ENCODE data around the gene AVPR2.

The AVPR2 gene

GRCh38 chrX:153929576-153929975, 25.1 kb downstream of the AVPR2 start:
- Histone ChIP-seq H3K4me2 (peak overlapping the region; percentile 79 to 99 (median 92)), H3K36me3 (peaks cover 25 to 42% (median 38%) of the 10 kb centered on the region in 11 experiments; a peak in 21 of 22 replicates), H3K4me1 (peaks cover 62 to 89% (median 78%) of the 10 kb centered on the region in 10 experiments), H3K27ac (peak overlapping the region in 10 of 11 experiments; percentile 35 to 100 (median 96); a peak in 19 of 22 replicates), H3K9me3 (replicated peaks in 1 of 11) (peaks cover 0 to 23% (median 0%) of the 10 kb centered on the region in 11 experiments; a peak in 3 of 22 replicates), H3K9ac (peak overlapping the region; percentile 8 to 99 (median 60); a peak in 16 of 22 replicates), H3K4me3 (peak overlapping the region in 8 of 10 experiments; percentile 33 to 75 (median 53); a peak in 7 of 20 replicates), H4K20me1 (peaks cover 80 to 97% (median 95%) of the 10 kb centered on the region in 11 experiments), H3K27me3 (peaks cover 63 to 84% (median 69%) of the 10 kb centered on the region in 11 experiments)
- no peak for TF ChIP-seq Cebpa-rat (IDR thresholded peaks at IDR 0.05)

- TF ChIP-seq Cebpa-rat (IDR thresholded peaks at IDR 0.05): no peak
- Histone ChIP-seq H3K4me1 (peaks cover 55 to 82% (median 72%) of the 10 kb centered on the region in 10 experiments), H3K27ac (peak overlapping the region in 10 of 11 experiments; percentile 10 to 100 (median 96); a peak in 17 of 22 replicates), H3K9ac (peak overlapping the region; percentile 9 to 99 (median 60); a peak in 17 of 22 replicates), H3K4me3 (no peak overlapping the region), H3K27me3 (peaks cover 58 to 79% (median 64%) of the 10 kb centered on the region in 11 experiments), H3K36me3 (peaks cover 25 to 42% (median 38%) of the 10 kb centered on the region in 11 experiments; a peak in 21 of 22 replicates), H3K9me3 (replicated peaks in 1 of 11) (peaks cover 0 to 21% (median 0%) of the 10 kb centered on the region in 11 experiments; a peak in 3 of 22 replicates), H3K4me2 (peak overlapping the region; percentile 79 to 99 (median 92)), H4K20me1 (peaks cover 80 to 93% (median 91%) of the 10 kb centered on the region in 11 experiments)
These were observed 25.8 kb downstream of the AVPR2 start for GRCh38 chrX:153930011-153930910.

DNA sequence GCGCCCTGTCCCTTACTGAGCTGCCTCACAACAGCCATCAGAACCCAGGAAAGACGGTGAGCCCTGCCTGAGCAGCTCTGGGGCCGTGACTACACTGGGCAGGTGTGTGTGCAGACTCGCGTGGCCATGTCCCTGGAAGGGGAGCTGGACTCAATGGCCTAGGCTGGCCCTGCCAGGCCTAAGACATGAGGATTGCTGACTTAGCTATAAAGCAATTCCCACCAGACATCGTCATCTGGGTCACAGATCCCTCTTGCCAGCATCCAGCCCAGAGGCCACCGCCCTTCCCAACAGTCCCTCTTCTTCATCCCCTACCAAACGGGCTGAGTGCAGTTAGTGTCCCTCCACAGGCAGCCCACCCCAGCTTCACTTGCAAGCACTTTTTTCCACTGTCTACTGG, 26.7 kb downstream of the AVPR2 start:
- peaks cover 54 to 82% (median 70%) of the 10 kb centered on the region in 10 experiments for H3K4me1 ChIP-seq
- peaks cover 80 to 93% (median 88%) of the 10 kb centered on the region in 11 experiments for H4K20me1 ChIP-seq
- TF ChIP-seq Cebpa-rat (IDR thresholded peaks at IDR 0.05): no peak

GRCh38 chrX:153931748-153932147, 27.3 kb downstream of the AVPR2 start:
- TF ChIP-seq Cebpa-rat (IDR thresholded peaks at IDR 0.05): no peak
- Histone ChIP-seq H3K4me2 (peak overlapping the region in 8 of 11 experiments; percentile 0 to 96 (median 32); a peak in 6 of 22 replicates), H3K36me3 (peaks cover 25 to 42% (median 38%) of the 10 kb centered on the region in 11 experiments; a peak in 21 of 22 replicates), H3K9me3 (replicated peaks in 1 of 11) (peaks cover 0 to 9% (median 0%) of the 10 kb centered on the region in 11 experiments; a peak in 1 of 22 replicates), H3K9ac (peak overlapping the region in 8 of 11 experiments; percentile 32 to 99 (median 56); a peak in 9 of 22 replicates), H3K4me3 (no peak overlapping the region), H3K27me3 (peaks cover 60 to 81% (median 70%) of the 10 kb centered on the region in 11 experiments), H3K27ac (peak overlapping the region in 6 of 11 experiments; percentile 4 to 100 (median 46); a peak in 5 of 22 replicates), H4K20me1 (peaks cover 74 to 93% (median 86%) of the 10 kb centered on the region in 11 experiments), H3K4me1 (peaks cover 49 to 77% (median 64%) of the 10 kb centered on the region in 10 experiments)

More for the DNA sequence above, 26.7 kb downstream of the AVPR2 start:
- Histone ChIP-seq H3K36me3 (peaks cover 25 to 42% (median 38%) of the 10 kb centered on the region in 11 experiments; a peak in 21 of 22 replicates), H3K4me3 (no peak overlapping the region), H3K27me3 (peaks cover 57 to 79% (median 64%) of the 10 kb centered on the region in 11 experiments), H3K27ac (peak overlapping the region in 7 of 11 experiments; percentile 10 to 100 (median 97); a peak in 8 of 22 replicates), H3K9ac (peak overlapping the region in 9 of 11 experiments; percentile 32 to 99 (median 63); a peak in 10 of 22 replicates), H3K9me3 (replicated peaks in 1 of 11) (peaks cover 0 to 13% (median 0%) of the 10 kb centered on the region in 11 experiments; a peak in 3 of 22 replicates), H3K4me2 (peak overlapping the region in 8 of 11 experiments; percentile 0 to 96 (median 32); a peak in 7 of 22 replicates)

DNA sequence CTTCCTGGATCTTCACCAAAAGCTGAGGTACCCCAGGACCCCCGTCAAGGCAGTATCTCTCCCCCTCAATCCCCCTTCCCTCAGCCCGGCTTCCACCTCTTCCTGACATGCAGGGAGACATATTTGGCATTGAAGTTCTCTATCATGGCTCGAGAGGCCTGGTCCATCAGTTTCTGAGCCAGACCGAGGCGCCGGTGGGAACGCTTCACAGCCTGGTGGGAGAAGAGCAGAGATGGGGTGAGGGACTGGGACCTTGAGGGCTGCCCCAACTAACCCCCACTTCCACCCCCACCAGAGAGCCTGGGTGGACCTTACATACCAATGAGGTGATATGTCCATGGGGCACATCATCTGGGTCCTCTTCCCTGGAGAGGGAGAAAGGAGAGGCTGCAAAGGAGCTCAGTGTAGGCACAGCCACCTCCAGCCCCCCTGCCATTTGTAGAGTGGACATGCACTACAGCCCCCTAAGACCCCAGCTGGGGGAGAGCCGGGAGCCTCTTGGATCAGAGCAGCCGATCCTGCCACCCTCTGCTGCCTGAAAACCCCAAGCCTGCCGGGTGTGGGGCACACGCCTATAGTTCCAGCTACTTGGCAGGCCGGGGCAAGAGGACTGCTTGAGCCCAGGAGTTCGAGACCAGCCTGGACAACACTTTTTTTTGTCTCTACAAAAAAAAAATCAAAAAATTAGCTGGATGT, 27.9 kb downstream of the AVPR2 start:
- H3K4me2 ChIP-seq: peak overlapping the region in 7 of 11 experiments; percentile 50 to 96 (median 87); a peak in 8 of 22 replicates
- no peak for TF ChIP-seq Cebpa-rat (IDR thresholded peaks at IDR 0.05)
- peak overlapping the region in 8 of 11 experiments; percentile 6 to 64 (median 33); a peak in 10 of 22 replicates for H3K9ac ChIP-seq
- H3K4me1 ChIP-seq: peaks cover 45 to 71% (median 58%) of the 10 kb centered on the region in 10 experiments
- H3K27me3 ChIP-seq: peaks cover 66 to 81% (median 76%) of the 10 kb centered on the region in 11 experiments
- peak overlapping the region in 4 of 11 experiments; percentile 4 to 100 (median 10); a peak in 5 of 22 replicates for H3K27ac ChIP-seq
- peaks cover 68 to 91% (median 82%) of the 10 kb centered on the region in 11 experiments for H4K20me1 ChIP-seq
- H3K9me3 ChIP-seq (replicated peaks in 1 of 11): peaks cover 0 to 4% (median 0%) of the 10 kb centered on the region in 11 experiments; a peak in 1 of 22 replicates
- peaks cover 25 to 42% (median 38%) of the 10 kb centered on the region in 11 experiments; a peak in 21 of 22 replicates for H3K36me3 ChIP-seq
- no peak overlapping the region for H3K4me3 ChIP-seq

- Histone ChIP-seq H3K27me3 (peaks cover 79 to 91% (median 86%) of the 10 kb centered on the region in 11 experiments), H3K36me3 (peaks cover 25 to 42% (median 38%) of the 10 kb centered on the region in 11 experiments; a peak in 21 of 22 replicates), H4K20me1 (peaks cover 60 to 93% (median 76%) of the 10 kb centered on the region in 11 experiments), H3K9me3 (replicated peaks in 1 of 11) (0 out of 22 replicates have a peak, but pooled peaks cover 0 to 4% (median 0%) of the 10 kb centered on the region in 11 experiments), H3K4me1 (peaks cover 38 to 62% (median 51%) of the 10 kb centered on the region in 10 experiments), H3K4me2 (peak overlapping the region; percentile 81 to 96 (median 87)), H3K9ac (peak overlapping the region; percentile 79 to 92 (median 85)), H3K27ac (peak overlapping the region in 10 of 11 experiments; percentile 65 to 89 (median 82); a peak in 20 of 22 replicates), H3K4me3 (peak overlapping the region; percentile 66 to 87 (median 78))
- TF ChIP-seq Cebpa-rat (IDR thresholded peaks at IDR 0.05): no peak
These were observed 29.3 kb downstream of the AVPR2 start for GRCh38 chrX:153933748-153934147.

GRCh38 chrX:153934148-153934761, 29.8 kb downstream of the AVPR2 start:
- H3K9ac ChIP-seq: peak overlapping the region; percentile 79 to 92 (median 85)
- H3K4me3 ChIP-seq: peak overlapping the region; percentile 66 to 87 (median 78)
- peak overlapping the region; percentile 81 to 96 (median 87) for H3K4me2 ChIP-seq
- H3K27ac ChIP-seq: peak overlapping the region; percentile 32 to 89 (median 82)
- H3K9me3 ChIP-seq (replicated peaks in 1 of 11): 0 out of 22 replicates have a peak, but pooled peaks cover 0 to 4% (median 0%) of the 10 kb centered on the region in 11 experiments
- TF ChIP-seq Cebpa-rat (IDR thresholded peaks at IDR 0.05): no peak
- peaks cover 55 to 92% (median 76%) of the 10 kb centered on the region in 11 experiments for H4K20me1 ChIP-seq
- H3K27me3 ChIP-seq: peaks cover 84 to 95% (median 91%) of the 10 kb centered on the region in 11 experiments
- peaks cover 26 to 42% (median 38%) of the 10 kb centered on the region in 11 experiments; a peak in 21 of 22 replicates for H3K36me3 ChIP-seq
- peaks cover 35 to 60% (median 48%) of the 10 kb centered on the region in 10 experiments for H3K4me1 ChIP-seq

All from BLaER1 treated with 17β-estradiol and CSF1 and Interleukin-3, amounts not matched to agents 10 nM and 100 nM (cell line).